D721Med (cell line): Measurements from ENCODE around the gene ZDHHC3.

Experiments
- DNase-seq: peaks from one replicate; pipeline ENCODE4 v3.0.0; 2011; ENCODE audit warnings: low spot score; ENCODE audit not compliant: insufficient read length
- FAIRE-seq: peaks from 2 replicates; lab custom pipeline; 2011; peaks lifted over from hg19 to GRCh38; lab: Jason Lieb, UNC
- TF ChIP-seq, protein P1 (sequence below): IDR thresholded peaks from 2 replicates; pipeline ENCODE4 v1.5.1; 2012; ENCODE audit warnings: mild to moderate bottlenecking, control low read depth; ENCODE audit not compliant: insufficient read depth; ENCODE audit errors: missing control alignments

ZDHHC3 gene

DNA sequence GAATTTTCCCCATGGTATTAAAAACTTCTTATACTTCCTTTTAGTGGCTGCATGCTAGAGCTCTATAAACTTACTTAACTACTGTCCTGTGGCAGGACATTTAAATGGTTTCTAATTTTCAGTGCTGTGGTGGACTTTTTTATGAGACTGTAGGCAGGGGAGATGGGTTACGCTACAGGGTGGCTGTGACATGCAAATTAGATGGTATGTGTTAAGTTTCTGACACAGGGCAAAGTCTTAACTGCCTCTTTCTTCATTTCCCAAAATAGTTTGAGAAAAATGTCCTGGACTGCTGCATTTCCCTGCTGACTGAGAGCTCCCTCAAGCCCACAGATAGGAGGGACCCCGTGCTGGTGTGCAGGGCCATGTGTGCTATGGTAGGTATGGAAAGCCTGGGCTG, 79.5 kb downstream of the ZDHHC3 start:
- FAIRE-seq (no peak), DNase-seq (no peak)

DNA sequence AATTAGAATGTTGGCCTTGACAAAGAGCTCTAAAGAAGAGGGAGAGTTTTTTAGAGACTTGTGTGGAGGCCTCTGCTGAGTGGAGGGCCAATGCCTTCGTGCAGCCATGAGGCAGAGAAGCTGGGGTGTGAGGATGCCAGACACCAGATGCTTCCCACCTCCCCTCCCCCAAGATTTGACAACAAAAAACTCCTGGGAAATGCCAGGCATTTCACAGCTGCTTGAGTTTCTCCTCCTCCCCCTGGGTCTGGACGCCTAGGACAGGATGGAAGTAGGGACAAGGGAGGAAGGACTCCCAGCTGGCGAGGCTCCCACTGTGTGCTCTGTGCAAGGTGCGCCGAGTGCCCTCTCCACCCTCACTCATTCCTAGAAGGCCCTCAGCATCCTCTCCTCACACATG, 81.5 kb downstream of the ZDHHC3 start:
- FAIRE-seq (no peak), DNase-seq (no peak)
- TF ChIP-seq, protein P1, sequence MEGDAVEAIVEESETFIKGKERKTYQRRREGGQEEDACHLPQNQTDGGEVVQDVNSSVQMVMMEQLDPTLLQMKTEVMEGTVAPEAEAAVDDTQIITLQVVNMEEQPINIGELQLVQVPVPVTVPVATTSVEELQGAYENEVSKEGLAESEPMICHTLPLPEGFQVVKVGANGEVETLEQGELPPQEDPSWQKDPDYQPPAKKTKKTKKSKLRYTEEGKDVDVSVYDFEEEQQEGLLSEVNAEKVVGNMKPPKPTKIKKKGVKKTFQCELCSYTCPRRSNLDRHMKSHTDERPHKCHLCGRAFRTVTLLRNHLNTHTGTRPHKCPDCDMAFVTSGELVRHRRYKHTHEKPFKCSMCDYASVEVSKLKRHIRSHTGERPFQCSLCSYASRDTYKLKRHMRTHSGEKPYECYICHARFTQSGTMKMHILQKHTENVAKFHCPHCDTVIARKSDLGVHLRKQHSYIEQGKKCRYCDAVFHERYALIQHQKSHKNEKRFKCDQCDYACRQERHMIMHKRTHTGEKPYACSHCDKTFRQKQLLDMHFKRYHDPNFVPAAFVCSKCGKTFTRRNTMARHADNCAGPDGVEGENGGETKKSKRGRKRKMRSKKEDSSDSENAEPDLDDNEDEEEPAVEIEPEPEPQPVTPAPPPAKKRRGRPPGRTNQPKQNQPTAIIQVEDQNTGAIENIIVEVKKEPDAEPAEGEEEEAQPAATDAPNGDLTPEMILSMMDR = no peak

More for the DNA sequence above, 79.5 kb downstream of the ZDHHC3 start:
- TF ChIP-seq, protein P1 = no peak

DNA sequence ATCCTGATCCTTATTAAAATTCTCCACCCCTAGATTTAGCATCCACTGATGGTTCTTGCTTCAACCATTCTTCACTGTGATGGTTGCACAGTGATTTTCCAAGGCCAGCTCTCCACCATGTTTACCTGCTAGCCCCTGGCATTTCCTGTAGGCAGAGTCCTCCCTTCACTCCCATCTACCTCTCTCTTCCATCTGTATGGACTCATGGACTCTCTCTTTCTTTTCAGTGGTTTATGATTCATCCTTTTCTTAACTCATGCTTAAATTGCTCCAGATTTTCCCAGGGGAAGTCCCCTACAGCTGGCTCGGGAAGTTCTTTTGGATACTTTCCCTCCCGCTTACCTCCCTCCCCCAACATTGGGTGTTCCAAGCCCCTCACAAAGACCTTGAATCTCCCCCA, 82.9 kb downstream of the ZDHHC3 start:
- FAIRE-seq (no peak), DNase-seq (no peak)
- TF ChIP-seq, protein P1 = no peak

DNA sequence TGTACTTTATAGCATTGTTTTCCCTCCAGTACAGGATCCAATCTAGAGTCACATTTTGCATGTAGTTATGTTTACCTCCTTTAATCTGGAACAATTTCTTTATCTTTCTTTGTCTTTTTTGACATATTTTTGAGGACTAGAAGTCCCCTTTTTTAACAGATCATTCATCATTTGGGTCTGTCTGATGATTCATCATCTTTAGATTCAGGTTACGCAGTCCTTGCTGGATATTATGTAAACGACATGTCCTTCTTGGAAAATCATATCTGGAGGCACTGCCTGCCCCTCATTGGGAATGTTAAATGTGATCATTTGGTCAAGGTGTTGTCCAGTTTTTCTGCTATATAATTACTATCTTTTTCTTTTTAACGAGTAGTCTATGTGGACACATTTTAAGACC, 83.3 kb downstream of the ZDHHC3 start:
- FAIRE-seq (no peak), DNase-seq (no peak)
- TF ChIP-seq, protein P1 = no peak

DNA sequence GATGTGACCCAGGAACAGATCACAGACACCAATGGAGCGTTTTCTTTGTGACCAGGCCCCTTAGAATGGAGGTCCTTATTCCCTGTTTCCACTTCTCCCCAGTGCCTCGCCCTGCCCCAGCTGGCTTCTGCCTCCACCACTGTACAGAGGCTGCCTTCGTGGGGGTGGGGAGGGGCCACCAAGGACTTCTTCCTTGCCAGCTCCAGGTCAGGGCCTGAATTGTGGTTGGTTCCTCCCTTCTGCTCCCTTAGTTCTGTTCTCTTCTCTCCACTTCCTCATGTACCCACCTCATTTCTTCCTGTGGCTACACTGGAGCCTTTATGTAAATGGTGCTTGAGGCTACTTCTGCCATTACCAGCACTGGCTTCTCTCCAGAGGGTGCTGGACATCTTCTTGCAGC, 85.1 kb downstream of the ZDHHC3 start:
- FAIRE-seq = no peak
- DNase-seq = no peak
- TF ChIP-seq, protein P1 = no peak

DNA sequence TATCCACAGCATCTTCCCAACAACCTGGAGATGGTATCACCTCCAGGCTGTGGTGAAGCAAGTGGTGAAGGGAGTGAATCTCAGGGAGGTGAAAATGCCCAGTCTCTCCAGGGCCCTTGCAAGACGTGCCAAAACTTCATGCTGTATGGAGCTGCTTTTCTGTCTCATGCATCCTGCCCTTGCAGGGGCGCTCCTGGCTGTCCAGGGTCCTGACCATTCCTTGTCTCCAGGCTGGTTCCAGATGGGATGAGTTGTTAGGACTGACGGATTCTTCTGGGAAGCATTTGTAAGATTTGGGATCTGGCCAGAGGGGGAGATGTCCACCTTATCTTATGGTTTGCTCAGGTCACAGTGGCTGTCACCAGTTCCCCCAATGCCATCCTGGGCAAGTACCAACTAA, 85.7 kb downstream of the ZDHHC3 start:
- TF ChIP-seq, protein P1 = no peak
- no peak for FAIRE-seq

DNA sequence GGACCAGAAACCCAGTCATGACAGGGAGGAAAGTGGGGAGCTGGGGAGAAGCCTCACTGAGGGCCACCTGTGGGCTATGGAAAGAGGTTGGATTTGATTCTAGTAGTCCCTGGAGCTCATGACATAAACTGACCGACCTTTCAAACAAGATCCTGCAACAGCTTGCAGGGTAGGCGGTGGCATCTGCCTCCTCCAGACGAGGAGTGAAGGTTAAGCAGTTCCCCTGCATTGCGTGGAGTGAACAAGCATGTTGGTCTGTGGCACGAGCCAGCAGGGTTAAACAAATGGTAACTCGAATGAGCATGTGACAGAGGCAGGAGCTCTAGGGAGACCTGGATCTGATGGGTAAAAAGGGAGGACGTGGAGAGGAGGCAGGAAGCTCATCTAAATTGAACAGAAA, 88.9 kb downstream of the ZDHHC3 start:
- FAIRE-seq (no peak), DNase-seq (no peak)
- TF ChIP-seq, protein P1 = no peak

More for the DNA sequence above, 85.7 kb downstream of the ZDHHC3 start:
- DNase-seq = no peak
